SK-N-SH (cell line): ENCODE measurements around the gene AVPI1. TPM values are rescaled to one million over a fixed set of nuclear protein-coding genes. Genes with fewer than 3 reads are reported as not detected.
A peak's percentile ranks its signal among the peaks of the same experiment; 100 is the strongest.

ENCODE experiments used
- CTCF ChIA-PET: fragments of 300-600, 350-600 bp; formaldehyde crosslinking; extraction: SDS; loops from one replicate; lab custom pipeline; 2021; lab: Yijun Ruan, JAX
- POLR2A ChIA-PET: fragments of 350-600 bp; sonication (Branson Sonifier 250); formaldehyde crosslinking; extraction: SDS; loops from one replicate; lab custom pipeline; 2020; ENCODE audit warnings: antibody characterized with exemption, inconsistent platforms; lab: Yijun Ruan, JAX
- DNase-seq: peaks from one replicate; pipeline ENCODE4 v3.0.0; 2012
- H2AFZ ChIP-seq: fragments of 200-600 bp; sonication (generic); 2 replicates; pipeline ENCODE4 v1.8.1; 2016; ENCODE audit warnings: antibody characterized with exemption, mild to moderate bottlenecking, low read depth
- H3F3A ChIP-seq: fragments of 200-600 bp; sonication (generic); replicated peaks from 2 replicates; pipeline ENCODE3; 2016; ENCODE audit warnings: antibody characterized with exemption, mild to moderate bottlenecking; ENCODE audit not compliant: insufficient read depth
- H3K27ac ChIP-seq, 2 experiments: fragments of 200-500 bp in 1 of 2; fragments of 200-600 bp in 1 of 2; sonication (Bioruptor generic) in 1 of 2; sonication (generic), shearing (Covaris generic) in 1 of 2; 2 replicates each; pipeline versions ENCODE4 v1.5.1 to v1.6.1; 2014 to 2016; ENCODE audit warnings: low read depth in 2 of 2, inconsistent platforms in 1 of 2, low read length in 1 of 2, mild to moderate bottlenecking in 1 of 2, mixed read lengths in 1 of 2
- H3K27me3 ChIP-seq: fragments of 200-600 bp; sonication (generic), shearing (Covaris generic); 2 replicates; pipeline ENCODE4 v1.6.1; 2016; ENCODE audit warnings: mixed run types; ENCODE audit not compliant: insufficient read depth
- H3K36me3 ChIP-seq, 2 experiments: fragments of 200-500 bp in 1 of 2; fragments of 200-600 bp in 1 of 2; sonication (Bioruptor generic) in 1 of 2; sonication (generic) in 1 of 2; replicated peaks in 1 of 2; 2 replicates each; pipeline versions ENCODE3 to v1.5.1; 2014 to 2016; ENCODE audit warnings: low read length in 1 of 2, mild to moderate bottlenecking in 1 of 2; ENCODE audit not compliant: insufficient read depth in 2 of 2, control insufficient read depth in 1 of 2
- H3K4me1 ChIP-seq, 2 experiments: fragments of 200-500 bp in 1 of 2; fragments of 200-600 bp in 1 of 2; sonication (Bioruptor generic) in 1 of 2; sonication (generic), shearing (Covaris generic) in 1 of 2; 2 replicates each; pipeline versions ENCODE4 v1.5.1 to v1.6.1; 2014 to 2016; ENCODE audit warnings: low read depth in 1 of 2, low read length in 1 of 2, mixed run types in 1 of 2; ENCODE audit not compliant: insufficient read depth in 2 of 2, control insufficient read depth in 1 of 2
- H3K4me2 ChIP-seq: fragments of 200-600 bp; sonication (generic), shearing (Covaris generic); 2 replicates; pipeline ENCODE4 v1.6.1; 2017; ENCODE audit warnings: mixed run types
- H3K4me3 ChIP-seq, 2 experiments: fragments of 200-500 bp in 1 of 2; fragments of 200-600 bp in 1 of 2; sonication (Bioruptor generic) in 1 of 2; sonication (generic), shearing (Covaris generic) in 1 of 2; 2 replicates each; pipeline versions ENCODE4 v1.5.1 to v1.8.1; 2014 to 2016; ENCODE audit warnings: low read depth in 2 of 2, inconsistent platforms in 1 of 2, low read length in 1 of 2, mild to moderate bottlenecking in 1 of 2, mixed read lengths in 1 of 2, moderate library complexity in 1 of 2
- H3K79me2 ChIP-seq: fragments of 200-600 bp; sonication (generic); 2 replicates; pipeline ENCODE4 v1.8.1; 2017; ENCODE audit warnings: mild to moderate bottlenecking; ENCODE audit not compliant: insufficient read depth
- H3K9ac ChIP-seq: fragments of 200-600 bp; sonication (generic); 2 replicates; pipeline ENCODE4 v1.6.1; 2017; ENCODE audit warnings: mixed run types
- H3K9me2 ChIP-seq: fragments of 200-600 bp; sonication (generic); 2 replicates; pipeline ENCODE4 v1.6.1; 2017; ENCODE audit warnings: mixed run types
- H3K9me3 ChIP-seq: fragments of 200-600 bp; sonication (generic); 2 replicates; pipeline ENCODE4 v1.6.1; 2017; ENCODE audit warnings: mixed run types, mild to moderate bottlenecking, moderate library complexity
- H4K20me1 ChIP-seq: fragments of 200-600 bp; sonication (generic); 2 replicates; pipeline ENCODE4 v1.6.1; 2017; ENCODE audit warnings: mild to moderate bottlenecking, mixed run types; ENCODE audit not compliant: insufficient read depth
- CTCF ChIP-seq: fragments of 200-600 bp; sonication (generic); IDR thresholded peaks from 2 replicates; pipeline ENCODE4 v1.6.1; 2017; ENCODE audit warnings: antibody characterized with exemption, mild to moderate bottlenecking, moderate library complexity
- EP300 ChIP-seq, 2 experiments: IDR thresholded peaks; 2 replicates each; pipeline versions ENCODE4 v1.4.0 to v1.6.1; 2012; ENCODE audit warnings: borderline replicate concordance in 1 of 2, low read depth in 1 of 2, low read length in 1 of 2
- FOSL2 ChIP-seq: IDR thresholded peaks from 2 replicates; pipeline ENCODE4 v1.4.0; 2012; ENCODE audit warnings: low read depth, mild to moderate bottlenecking, moderate library complexity, borderline replicate concordance
- FOXJ3 ChIP-seq: sonication (generic); formaldehyde crosslinking; IDR thresholded peaks from 2 replicates; pipeline ENCODE4 v1.5.1; 2020; ENCODE audit warnings: mild to moderate bottlenecking, missing genetic modification reagents
- GABPA ChIP-seq: IDR thresholded peaks from 2 replicates; pipeline ENCODE4 v1.4.0; 2012; ENCODE audit warnings: low read depth, mild to moderate bottlenecking
- GATA2 ChIP-seq: sonication (generic); formaldehyde crosslinking; IDR thresholded peaks from 2 replicates; pipeline ENCODE4 v1.5.0; 2020; ENCODE audit warnings: mild to moderate bottlenecking, missing genetic modification reagents
- IRF3 ChIP-seq: fragments of 150-350 bp; IDR thresholded peaks from 2 replicates; pipeline ENCODE4 v1.6.1; 2016; ENCODE audit warnings: mild to moderate bottlenecking, low read depth, low read length
- JUND ChIP-seq: IDR thresholded peaks from 2 replicates; pipeline ENCODE4 v1.4.0; 2012
- MAX ChIP-seq: IDR thresholded peaks from 2 replicates; pipeline ENCODE4 v1.4.0; 2012; ENCODE audit warnings: low read depth
- MXI1 ChIP-seq: IDR thresholded peaks from 2 replicates; pipeline ENCODE4 v1.6.1; 2012; ENCODE audit warnings: mild to moderate bottlenecking, low read depth, low read length, improper control_type of control experiment
- NFIC ChIP-seq: IDR thresholded peaks from 2 replicates; pipeline ENCODE4 v1.4.0; 2012; ENCODE audit warnings: borderline replicate concordance
- NRF1 ChIP-seq: IDR thresholded peaks from 2 replicates; pipeline ENCODE4 v1.6.1; 2012; ENCODE audit warnings: low read depth, mild to moderate bottlenecking, low read length
- RAD21 ChIP-seq: IDR thresholded peaks from 2 replicates; pipeline ENCODE4 v1.6.1; 2012; ENCODE audit warnings: mild to moderate bottlenecking, low read length
- RCOR1 ChIP-seq: fragments of 150-350 bp; IDR thresholded peaks from 2 replicates; pipeline ENCODE4 v1.6.1; 2017; ENCODE audit warnings: antibody characterized with exemption, low read length
- RXRA ChIP-seq: IDR thresholded peaks from 2 replicates; pipeline ENCODE4 v1.4.0; 2012; ENCODE audit warnings: low read depth, mild to moderate bottlenecking, borderline replicate concordance
- SMC3 ChIP-seq: IDR thresholded peaks from 2 replicates; pipeline ENCODE4 v1.6.1; 2012; ENCODE audit warnings: low read depth, low read length, improper control_type of control experiment
- TAF1 ChIP-seq: IDR thresholded peaks from 2 replicates; pipeline ENCODE4 v1.6.1; 2012; ENCODE audit warnings: low read depth, mild to moderate bottlenecking, low read length, moderate library complexity, borderline replicate concordance
- TCF12 ChIP-seq: IDR thresholded peaks from 2 replicates; pipeline ENCODE4 v1.4.0; 2012
- ZBTB33 ChIP-seq: IDR thresholded peaks from 2 replicates; pipeline ENCODE4 v1.4.0; 2012; ENCODE audit warnings: low read depth, borderline replicate concordance
- WGBS: methylation state at CpG from one replicate; pipeline ENCODE4 v1.1.6; 2017; ENCODE audit warnings: low lambda C conversion rate; 5-methylcytosine and 5-hydroxymethylcytosine counted together
- polyA plus RNA-seq, 3 experiments: library from polyadenylated mRNA; depleted of rRNA; stranded (reverse); fragments of >200 nt; gene quantifications; 2 replicates each; pipeline ENCODE4 v1.2.3, GENCODE V29; 2012

AVPI1 gene
- polyA plus RNA-seq, 1 of the 3 experiments (the other 2 are of a cell fraction): 6.3 TPM

- H3K27me3 ChIP-seq: no peaks in the 10 kb centered on the region
- peak overlapping the region; percentile 71 for H2AFZ ChIP-seq
- H3K9me3 ChIP-seq: no peaks in the 10 kb centered on the region
- H3K9ac ChIP-seq: no peak overlapping the region
- H3F3A ChIP-seq: no peaks in the 10 kb centered on the region
- DNase-seq: peak; percentile 70
- H4K20me1 ChIP-seq: no peaks in the 10 kb centered on the region
- POLR2A ChIA-PET: no interaction called here
- no peaks in the 10 kb centered on the region for H3K9me2 ChIP-seq
- peaks cover 0 to under 1% of the 10 kb centered on the region in 2 experiments; a peak in 1 of 4 replicates for H3K4me1 ChIP-seq
- H3K79me2 ChIP-seq: no peaks in the 10 kb centered on the region
- H3K36me3 ChIP-seq: no peaks in the 10 kb centered on the region
- TF ChIP-seq RAD21: peak; percentile 99
- peak; percentile 34; the same call in 1 of the 2 replicates for TF ChIP-seq MXI1
- TF ChIP-seq SMC3: peak; percentile 99
- TF ChIP-seq CTCF: peak; percentile 88
- no peak for TF ChIP-seq IRF3
- TF ChIP-seq RXRA: no peak
- TF ChIP-seq EP300 (IDR thresholded peaks at IDR 0.05; ENCODE audit: borderline replicate concordance in 1 of 2, low read depth in 1 of 2, low read length in 1 of 2): no peak
- no peak for TF ChIP-seq FOXJ3 (CRISPR knock-in tag)
- TF ChIP-seq NFIC: no peak
- TF ChIP-seq, all 33 proteins: peak for 4
- WGBS: 72% methylated on average over 9 of the region's 9 CpGs
- Histone ChIP-seq H3K4me3 (peak overlapping the region in 1 of 2 experiments; percentile 10; a peak in 1 of 4 replicates), H3K27ac (no peak overlapping the region), H3K4me2 (no peak overlapping the region)
- CTCF ChIA-PET: interaction anchor here (0.6 to 15.2 kb wide), 18 partner anchors 13 to 351 kb away, joined by 3 to 687 read pairs (median 6); partner anchors contain the start of genes ANKRD2, AVPI1 and MARVELD1
Observed at GRCh38 chr10:97731346-97732051, 44.5 kb upstream of the AVPI1 start.

GRCh38 chr10:97729014-97729413 is 42.0 kb upstream of the AVPI1 start:
- H3F3A ChIP-seq: peaks cover 3% of the 10 kb centered on the region
- no peak overlapping the region for H3K4me3 ChIP-seq
- H3K27me3 ChIP-seq: no peaks in the 10 kb centered on the region
- H3K9ac ChIP-seq: no peak overlapping the region
- H4K20me1 ChIP-seq: no peaks in the 10 kb centered on the region
- no peak overlapping the region for H3K27ac ChIP-seq
- no peak overlapping the region for H3K4me2 ChIP-seq
- ChIA-PET CTCF (interaction anchor here (1.2 to 15.2 kb wide), 2 partner anchors 16 to 157 kb away, joined by 3 to 687 read pairs; partner anchors contain the start of gene MARVELD1), POLR2A (no interaction called here)
- DNase-seq: no peak
- H3K9me2 ChIP-seq: no peaks in the 10 kb centered on the region
- TF ChIP-seq FOSL2 (no peak), TAF1 (no peak), TCF12 (no peak), NRF1 (no peak), MAX (no peak), RAD21 (no peak), RCOR1 (no peak), JUND (no peak), ZBTB33 (no peak), GATA2 (CRISPR knock-in tag) (no peak), GABPA (no peak)
- WGBS: 94% methylated on average over 5 of the region's 5 CpGs
- no peaks in the 10 kb centered on the region for H3K9me3 ChIP-seq
- no peaks in the 10 kb centered on the region for H3K79me2 ChIP-seq
- no peaks in the 10 kb centered on the region for H3K4me1 ChIP-seq
- H2AFZ ChIP-seq: no peak overlapping the region
- H3K36me3 ChIP-seq: no peaks in the 10 kb centered on the region
